HG03025 (cell line): ENCODE results near the gene MMAB.

Experiments
- ATAC-seq: cut with Tn5 transposase; IDR thresholded peaks from one replicate; pipeline ENCODE4 v1.9.1; 2021; ENCODE audit warnings: mild to moderate bottlenecking, moderate library complexity; ENCODE audit not compliant: unreplicated experiment, low FRiP score

MMAB gene

DNA sequence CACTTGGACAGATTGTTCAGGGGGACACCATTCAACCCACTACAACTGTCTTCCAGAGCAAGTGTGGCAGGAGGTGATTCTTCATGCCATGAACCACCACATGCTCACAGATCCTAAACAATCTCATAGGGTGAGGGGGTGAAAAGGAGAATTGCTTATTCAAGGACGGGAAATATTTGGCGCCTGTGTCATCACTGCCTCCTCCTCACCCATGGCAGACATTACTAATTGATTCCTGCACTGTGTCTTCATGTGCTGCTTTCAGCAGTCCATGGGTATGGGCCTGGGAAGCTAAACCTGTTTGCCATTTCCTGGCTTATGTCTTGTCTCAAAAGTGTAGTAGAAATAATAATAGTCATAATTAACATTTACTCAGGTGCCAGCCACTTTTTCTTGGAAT is 31.3 kb downstream of the MMAB start:
- ATAC-seq: no peak

DNA sequence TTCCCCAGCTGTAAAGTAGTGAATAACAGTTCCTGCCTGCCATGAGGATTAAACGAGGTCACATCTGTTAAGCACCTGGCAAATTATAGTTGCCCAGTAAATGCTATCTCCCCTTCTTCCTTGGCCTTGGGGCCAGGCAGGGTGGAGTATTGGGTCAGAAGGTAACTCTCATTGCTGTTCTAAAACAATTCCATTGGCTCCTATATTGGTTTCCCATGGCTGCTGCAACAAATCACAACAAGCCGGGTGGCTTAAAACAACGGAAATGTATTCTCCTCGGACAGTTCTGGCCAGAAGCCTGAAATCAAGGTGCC is 31.9 kb downstream of the MMAB start:
- ATAC-seq: no peak

DNA sequence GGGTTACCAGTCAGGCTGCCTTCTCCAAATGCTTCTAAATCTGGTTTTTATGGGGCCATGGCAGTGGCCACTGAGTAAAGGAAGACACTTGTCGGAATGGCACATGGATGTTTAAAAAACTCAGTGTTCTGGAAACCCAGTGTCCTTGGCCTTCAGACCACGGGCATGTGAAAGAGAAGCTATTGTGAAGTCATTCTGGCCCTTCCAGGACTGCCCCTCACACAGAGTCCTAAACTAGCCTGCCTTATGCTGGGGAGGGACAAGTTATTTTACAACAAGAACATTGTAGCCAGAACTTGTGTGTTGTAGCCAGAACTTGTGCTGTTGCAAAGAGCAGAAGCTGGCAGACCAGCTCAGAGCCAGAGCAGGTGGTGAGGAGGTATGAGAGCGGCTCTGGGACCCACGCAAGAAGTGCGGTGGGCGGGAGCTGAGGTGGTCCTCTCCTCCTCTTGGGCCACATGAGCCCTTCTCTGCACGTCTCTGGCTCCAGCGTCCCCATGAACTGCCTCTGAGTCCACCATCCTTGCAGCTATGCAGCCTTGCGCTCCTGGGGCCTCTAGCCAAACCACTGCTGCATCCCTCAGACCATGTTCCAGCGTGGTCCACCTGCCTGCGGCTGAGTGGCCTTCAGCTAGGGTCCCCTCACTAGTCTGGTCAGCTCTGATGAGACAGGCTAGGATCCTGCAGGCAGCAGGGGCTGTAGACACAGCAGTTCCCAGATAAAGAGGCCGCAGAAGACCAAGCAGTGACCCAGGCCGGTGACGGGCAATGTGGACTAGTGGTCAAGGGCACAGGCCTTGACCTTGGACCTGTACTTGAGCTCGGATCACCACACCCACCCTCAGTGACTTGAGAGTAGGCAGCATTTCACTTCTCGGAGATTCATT is 32.5 kb downstream of the MMAB start:
- no peak for ATAC-seq

DNA sequence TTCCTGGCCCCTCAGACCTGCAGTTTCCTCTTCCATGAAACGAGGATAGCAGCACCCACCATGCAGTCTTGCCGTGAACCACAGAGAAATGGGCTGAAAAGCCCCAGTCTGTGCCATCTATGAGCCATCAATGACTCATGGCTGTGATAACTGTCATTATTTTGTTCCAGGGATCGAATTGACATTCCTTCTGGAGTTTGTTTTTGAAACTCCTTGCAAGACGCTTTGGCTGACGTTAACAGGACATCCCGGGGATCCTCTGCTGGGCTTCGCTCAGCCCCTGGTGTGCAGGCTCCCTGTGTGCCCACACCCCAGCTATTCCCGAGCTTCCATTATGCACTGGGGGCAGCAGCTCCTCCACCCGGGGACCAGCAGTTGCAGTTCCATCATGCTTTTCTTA is 33.8 kb downstream of the MMAB start:
- ATAC-seq: no peak

DNA sequence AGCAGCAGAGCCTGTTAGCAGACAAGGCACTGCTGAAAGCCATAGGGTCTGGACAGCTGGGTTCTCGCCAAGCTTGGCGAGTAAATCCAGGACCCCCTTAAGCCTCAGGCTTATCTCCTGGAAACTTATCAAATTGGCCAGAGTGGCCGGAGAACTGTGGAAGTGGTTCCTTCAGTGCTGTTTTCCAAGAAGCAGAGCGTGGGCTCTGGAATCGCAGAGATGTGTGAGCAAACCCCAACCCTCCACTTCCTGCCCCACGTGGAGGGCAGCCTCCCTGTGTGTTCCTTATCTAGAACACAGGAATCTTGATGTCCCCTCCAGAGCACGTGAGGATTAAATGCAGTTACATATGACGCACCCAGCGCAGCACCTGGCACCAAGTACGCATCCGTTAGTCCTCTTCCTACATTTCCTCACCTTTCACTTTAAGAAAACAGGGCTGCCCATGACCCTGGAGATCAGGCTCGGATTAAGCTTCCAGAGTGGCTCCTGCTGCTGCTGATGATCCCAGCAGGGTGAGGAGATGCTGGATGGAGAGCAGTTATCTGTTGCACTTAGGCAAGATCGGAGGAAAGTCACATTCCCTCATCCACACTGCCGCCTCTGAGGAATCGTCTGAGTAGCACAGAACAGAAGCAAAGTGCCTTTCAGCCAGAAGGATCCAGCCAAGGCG is 35.0 kb downstream of the MMAB start:
- ATAC-seq: no peak

DNA sequence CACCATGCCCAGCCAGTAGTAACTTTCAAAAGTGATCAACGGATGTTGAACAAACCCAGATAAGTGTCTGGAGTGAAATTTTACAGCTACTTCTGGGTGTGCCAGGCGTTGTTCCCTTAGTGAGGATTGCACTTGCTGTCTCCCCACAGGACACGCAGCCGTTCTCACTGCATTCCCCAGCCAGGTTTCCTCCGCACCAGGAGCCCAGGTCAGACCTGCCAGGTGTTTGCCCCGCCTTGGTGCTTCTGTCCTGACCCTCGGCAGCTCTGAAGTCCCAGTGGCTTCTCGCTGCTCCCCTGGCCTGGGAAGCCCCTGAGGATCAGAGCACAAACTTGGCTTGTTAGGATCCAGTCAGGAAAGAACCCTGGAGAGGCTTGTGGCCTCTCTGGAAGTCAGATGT is 36.2 kb downstream of the MMAB start:
- no peak for ATAC-seq

DNA sequence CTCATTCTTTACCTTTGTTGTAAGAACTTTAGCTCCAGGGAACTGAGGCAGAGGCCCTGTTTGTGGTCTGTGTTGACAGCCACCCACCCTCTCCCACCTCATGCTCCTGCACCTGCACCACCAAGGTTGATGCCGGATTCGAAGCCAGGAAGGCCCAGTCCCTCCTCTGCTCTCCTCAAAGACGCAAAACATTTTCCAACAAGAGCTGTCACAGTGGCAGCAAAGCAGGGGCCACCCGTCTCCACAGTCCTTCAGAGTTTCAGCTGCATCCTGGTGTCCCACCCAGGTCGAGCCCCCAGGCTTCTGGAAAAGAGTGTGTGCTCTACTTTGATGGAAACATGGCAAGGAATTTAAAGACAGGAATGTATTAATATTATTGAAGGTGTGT is 37.4 kb downstream of the MMAB start:
- ATAC-seq: no peak

DNA sequence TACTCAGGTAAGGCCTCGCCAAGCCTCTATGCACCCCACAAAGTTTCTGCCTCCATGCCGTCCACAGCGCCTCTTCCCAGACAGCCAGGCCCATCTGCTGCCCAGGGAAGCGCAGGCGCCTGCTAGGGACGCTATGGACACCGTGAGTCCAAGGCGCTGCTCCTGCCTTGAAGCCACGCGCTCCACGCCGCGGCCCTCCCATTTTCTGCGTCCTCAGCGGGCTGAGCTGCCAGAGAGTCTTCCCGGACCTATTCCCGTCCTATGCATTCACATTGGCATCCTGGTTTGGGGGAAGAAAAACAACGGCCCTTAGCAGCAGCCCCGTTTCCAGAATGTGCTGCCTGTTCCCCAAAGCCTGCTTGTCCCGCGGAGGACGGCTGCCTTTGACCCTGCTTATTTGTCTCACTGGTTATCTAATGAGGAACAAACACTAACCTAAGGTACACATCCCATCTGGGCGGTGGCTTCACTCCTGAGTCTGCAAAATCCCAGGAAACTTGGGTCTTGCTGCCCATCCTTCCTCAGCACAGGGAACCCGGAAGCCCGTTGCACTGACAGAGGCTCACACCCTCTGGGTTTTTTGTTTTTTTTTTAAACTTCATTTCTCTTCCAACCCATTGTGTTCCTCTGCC is 38.0 kb downstream of the MMAB start:
- no peak for ATAC-seq

DNA sequence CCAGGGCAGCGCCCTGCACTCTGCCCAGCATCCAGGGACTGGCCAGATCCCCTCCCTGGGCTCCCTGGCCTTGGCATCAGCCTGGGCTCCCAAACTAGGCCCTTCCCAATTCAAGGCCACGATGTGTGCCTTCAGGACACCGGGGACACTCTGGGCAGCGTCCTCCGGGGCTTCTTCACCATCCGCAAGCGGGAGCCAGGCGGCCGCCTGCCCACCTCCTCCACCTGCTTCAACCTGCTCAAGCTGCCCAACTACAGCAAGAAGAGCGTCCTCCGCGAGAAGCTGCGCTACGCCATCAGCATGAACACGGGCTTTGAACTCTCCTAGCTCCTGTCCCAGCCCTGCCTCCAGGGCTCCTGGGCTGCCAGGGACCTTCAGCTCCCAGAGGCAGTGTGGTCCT is 38.8 kb downstream of the MMAB start:
- no peak for ATAC-seq

DNA sequence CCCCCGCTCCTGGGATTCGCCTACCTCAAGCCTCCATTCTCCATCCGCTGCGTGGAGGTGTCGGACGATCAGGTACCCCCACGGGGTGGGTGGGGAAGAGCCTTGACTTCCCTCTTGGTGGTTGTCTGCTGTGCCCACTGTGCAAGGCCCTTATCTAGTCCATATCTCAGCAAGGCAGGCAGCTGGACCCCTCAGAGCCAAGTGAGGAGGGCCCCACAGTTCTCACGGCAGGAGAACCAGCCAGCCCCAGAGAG is 39.9 kb downstream of the MMAB start:
- ATAC-seq: no peak

DNA sequence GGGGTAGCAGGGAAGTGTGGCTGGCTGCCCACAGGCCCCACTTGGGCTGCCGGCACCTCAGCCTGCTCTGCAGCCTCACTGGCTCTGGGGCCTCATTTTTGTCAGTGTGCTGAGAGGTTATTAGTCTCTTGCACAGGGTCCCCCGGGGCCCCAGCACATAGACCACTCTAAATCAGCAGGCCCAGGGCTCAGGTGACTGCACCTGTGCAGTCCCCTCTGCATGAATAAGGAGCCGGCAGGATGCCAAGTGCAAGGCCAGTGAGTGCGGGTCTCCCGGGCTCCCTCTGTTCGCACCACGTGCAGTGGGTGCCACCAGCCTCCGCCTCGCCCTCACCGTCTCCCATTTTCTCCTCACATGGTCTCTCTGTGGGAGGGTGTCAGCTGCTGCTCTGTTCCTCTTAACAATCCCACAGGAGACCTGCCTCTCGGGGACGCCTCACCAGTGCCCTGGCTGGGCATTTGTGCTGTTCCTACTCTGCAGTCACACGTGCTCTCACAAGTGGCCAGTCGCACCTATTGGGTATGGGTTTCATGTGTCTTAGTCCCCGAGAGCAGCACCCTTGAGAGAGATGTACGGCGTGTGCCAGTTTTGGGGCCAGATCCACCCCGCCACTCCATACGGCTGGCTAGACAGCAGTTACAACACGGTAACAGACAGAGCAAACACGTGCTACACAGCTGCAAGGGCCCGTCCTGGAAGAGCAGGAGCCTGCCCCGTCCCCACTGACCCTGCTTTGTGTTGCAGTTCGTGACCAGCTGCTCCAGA is 40.4 kb downstream of the MMAB start:
- no peak for ATAC-seq

DNA sequence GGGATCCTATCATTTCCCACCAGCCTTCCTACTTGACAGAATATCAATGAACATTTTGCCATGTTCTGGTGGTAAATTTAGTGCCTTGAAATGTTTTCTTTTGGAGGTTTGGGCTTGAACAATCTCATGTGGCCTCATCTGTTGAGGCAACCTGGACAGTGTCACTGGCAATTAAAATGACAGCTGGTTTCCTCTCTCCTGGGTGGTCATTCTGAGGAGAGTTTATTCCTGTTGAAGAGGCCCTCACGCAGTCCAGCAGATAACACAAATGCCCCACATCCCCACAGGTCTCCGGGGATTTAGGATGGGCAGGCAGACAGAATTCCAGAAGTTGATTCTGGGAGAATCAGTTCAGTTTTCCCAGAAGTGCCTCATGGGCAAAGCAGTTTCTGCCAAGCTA is 41.9 kb downstream of the MMAB start:
- no peak for ATAC-seq

DNA sequence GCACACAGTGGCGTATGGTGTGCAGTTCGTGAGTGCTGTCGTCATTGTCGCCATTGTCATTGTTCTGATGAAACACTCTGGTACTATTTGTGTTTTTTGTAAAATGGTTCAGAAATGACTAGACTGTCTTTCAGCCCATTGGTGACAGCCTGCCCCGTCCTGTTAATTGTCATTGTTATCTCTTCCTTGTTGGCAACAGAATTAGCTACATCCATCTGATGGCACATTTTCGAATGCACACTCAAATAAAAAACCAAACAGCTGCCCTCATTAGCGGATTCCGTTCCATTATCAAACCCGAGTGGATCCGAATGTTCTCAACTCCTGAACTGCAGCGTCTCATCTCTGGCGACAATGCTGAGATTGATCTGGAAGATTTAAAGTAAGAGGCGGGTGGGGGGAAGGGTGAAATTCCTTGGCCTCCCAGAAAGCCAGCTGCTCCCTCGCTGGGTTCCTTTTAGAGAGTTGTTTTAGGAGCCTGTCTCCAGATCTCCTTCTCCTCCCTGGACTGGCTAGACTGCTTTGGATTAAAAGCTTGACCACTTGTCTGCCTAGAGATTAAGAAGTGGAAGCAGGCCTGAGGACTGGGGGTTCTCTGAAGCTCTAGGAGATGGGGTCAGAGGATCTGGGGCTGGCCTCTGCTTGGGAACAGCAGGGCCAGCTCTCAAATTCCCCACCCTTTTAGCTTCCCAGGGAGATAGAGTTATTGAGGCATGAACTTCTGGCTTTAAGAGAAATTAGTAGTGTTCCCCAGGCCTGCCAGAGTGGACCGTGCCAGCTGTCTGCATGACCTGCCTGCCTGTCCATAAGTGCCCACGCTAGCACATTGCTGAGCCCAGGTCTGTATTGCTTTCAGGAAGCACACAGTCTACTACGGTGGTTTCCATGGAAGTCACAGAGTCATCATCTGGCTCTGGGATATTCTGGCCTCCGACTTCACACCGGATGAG is 43.3 kb downstream of the MMAB start:
- ATAC-seq: no peak

DNA sequence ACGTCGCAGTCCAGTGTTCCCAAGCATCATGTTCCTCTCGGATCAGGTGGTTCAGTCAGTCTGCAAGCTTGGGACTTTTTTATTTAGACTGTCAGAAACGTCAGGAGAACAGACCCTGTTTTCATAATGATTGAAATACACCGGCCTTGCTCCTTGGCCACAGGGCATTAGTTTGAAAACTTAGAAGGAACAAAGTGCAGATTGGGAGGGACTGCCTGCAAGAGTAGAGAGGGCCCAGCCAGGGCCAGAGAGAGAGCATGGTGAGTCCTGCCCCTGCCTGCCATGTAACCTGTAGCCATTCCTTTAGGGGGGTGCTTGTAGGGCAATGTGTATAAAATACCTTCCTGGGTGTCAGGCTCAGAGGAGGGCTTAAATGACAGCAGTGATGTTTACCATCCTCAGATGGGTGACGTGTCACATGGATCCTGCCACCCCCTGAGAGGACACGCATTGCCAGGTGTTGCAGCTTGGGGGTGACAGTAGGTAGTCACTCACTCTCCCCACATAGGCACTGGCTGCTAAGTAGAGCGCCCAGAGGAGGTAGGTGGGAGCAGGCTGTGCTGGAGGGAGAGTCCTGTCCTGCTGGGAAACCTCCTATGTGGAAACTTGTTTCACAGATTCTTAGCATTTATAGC is 45.7 kb downstream of the MMAB start:
- ATAC-seq: no peak

DNA sequence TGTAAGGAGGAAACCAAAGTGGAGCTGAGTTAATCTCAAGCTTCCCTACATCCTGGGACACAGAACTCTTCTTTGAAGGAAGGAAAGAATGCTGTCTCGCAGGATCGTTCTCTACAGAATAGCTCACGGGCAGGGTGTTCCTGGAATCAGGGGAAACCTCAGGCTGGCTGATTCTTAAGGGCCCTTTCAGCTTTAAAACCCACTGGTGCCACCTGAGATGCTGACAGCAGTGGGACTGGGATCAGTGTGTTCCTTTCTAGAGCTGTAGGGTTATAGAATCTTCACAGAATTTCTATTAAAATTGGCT is 48.1 kb downstream of the MMAB start:
- no peak for ATAC-seq

DNA sequence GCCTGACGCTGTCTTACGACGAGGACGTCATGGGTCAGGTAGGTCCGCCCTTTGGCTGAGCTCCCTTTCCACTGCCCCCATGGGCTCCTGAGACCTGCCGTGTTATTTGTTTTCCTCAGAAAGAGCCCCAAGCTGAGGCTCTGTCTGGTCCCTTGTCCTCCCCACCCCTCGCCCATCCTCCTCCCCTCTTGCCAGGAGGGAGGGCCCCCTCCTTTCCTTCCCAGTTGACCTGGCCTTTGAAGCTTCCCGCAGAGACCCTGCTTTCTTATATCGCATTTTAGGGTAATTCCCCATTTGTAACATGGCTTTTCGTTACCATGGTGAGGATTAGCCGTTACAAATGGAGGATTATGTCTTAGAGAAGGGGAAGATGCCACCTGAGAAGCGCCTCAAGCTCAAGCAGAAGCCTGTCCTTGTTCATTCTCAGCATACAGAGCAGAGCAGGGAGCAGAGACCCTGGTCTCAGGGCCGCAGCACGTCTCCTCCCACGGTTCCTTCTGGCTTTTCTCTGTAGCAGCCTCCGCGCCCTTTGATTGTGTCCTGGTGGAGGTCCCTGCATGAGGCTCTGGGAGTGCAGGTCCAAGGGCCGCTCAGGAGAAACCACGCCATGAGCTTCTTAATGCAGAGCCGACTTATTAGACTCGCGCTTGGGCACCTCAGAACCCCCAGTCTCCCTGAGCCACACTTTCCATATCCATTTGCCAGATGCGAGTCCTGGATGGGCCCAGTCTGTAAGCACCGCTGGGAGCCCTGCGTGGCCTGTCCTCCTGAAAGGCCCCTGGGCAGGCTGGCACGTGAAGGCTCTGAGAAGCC is 48.6 kb downstream of the MMAB start:
- ATAC-seq: no peak

DNA sequence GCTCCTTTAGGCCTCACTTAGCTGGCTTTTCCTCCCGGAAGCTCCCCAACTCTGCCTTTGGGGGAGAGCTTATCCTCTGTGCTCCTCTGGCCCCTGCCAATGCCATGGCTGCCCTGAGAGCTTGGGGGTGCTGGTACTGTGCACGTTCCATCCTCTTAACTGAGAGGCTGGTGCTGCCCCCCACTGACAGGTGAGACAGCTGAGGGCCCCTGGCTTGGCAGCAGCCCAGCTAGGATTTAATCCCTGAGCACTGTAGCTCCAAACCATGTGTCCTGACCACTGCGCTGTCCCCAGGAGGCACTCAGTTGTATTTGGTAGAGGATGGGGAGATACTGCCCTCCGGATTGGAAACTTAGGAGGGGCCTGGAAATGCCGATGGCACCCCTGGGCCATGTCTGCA is 49.8 kb downstream of the MMAB start:
- no peak for ATAC-seq

DNA sequence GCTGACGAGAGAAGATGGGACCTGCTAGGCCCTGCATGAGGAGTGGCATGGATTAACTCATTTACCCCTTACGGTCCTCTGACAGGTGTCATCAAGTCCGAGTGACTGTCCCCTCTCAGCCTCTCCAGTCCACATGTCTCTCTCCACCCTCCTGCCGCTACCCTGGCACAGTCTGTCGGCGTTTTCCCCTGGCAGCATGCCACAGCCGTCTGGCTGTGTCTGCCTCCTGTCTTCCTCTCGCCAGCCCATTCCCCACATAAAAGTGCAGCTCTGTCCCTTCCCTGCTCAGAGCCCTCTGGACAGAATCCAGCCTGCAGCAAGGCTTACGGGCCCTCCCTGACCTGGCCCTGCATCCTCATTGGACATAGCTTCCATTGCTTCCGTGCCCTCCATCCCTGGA is 50.2 kb downstream of the MMAB start:
- ATAC-seq: no peak

DNA sequence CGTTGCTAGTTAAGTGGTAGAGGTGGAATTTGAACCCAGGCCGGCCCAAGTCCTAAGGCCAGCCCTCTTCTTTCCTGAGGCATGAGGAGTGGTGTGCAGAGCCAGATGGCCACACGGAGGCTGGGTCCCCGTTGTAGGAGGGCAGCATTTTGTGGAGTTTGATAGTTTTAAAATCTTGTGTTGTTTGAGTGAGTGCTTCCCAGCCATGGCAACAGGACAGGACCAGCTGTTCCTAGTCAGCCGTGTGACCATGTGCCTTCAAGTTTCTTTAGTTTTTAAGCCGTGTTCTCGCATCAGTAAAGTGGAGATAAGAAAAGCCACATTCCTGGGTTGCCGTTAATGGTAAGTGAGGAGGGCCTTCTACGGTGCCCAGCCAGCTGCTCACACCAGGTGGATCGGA is 51.5 kb downstream of the MMAB start:
- ATAC-seq: no peak
